ENCODE measurements around the gene UMODL1.

The UMODL1 gene

DNA sequence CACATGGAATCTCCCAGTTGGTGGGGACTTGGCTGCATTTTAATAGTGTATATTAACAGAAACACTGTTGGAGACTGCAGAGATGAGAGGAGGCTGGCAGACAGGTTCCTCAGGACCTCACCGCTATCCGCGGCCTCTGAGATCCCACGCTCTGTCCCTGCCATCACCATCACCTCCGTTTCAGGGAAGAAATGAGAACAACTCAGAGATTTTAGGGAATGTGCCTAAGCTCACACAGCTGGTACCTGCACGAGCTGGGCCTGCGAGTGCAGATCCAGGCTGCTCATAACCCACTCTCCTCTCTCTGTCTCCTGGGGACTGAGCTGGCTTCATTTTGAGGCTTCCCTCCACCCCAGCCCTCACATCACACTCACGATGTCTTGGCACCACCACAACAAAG lies 62.0 kb downstream of the UMODL1 start:
- no peak for DNase-seq (ENCODE audit: low read depth, low spot score)
- ChIA-PET POLR2A (no interaction called here), CTCF (interaction anchor here (2.5 kb wide), 1 partner anchor 15 kb away, joined by 9 read pairs; no protein-coding TSS in a partner anchor)
- TF ChIP-seq, protein P1, sequence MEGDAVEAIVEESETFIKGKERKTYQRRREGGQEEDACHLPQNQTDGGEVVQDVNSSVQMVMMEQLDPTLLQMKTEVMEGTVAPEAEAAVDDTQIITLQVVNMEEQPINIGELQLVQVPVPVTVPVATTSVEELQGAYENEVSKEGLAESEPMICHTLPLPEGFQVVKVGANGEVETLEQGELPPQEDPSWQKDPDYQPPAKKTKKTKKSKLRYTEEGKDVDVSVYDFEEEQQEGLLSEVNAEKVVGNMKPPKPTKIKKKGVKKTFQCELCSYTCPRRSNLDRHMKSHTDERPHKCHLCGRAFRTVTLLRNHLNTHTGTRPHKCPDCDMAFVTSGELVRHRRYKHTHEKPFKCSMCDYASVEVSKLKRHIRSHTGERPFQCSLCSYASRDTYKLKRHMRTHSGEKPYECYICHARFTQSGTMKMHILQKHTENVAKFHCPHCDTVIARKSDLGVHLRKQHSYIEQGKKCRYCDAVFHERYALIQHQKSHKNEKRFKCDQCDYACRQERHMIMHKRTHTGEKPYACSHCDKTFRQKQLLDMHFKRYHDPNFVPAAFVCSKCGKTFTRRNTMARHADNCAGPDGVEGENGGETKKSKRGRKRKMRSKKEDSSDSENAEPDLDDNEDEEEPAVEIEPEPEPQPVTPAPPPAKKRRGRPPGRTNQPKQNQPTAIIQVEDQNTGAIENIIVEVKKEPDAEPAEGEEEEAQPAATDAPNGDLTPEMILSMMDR (IDR thresholded peaks at IDR 0.05; ENCODE audit: insufficient read depth, low read length, missing control alignments) = no peak
- no peak overlapping the region for H3K4me3 ChIP-seq (ENCODE audit: low read depth, low read length)

GRCh38 chr21:42135386-42136052 lies 64.4 kb downstream of the UMODL1 start:
- TF ChIP-seq, protein P1 (IDR thresholded peaks at IDR 0.05; ENCODE audit: insufficient read depth, low read length, missing control alignments) = no peak
- H3K4me3 ChIP-seq (ENCODE audit: low read depth, low read length) = no peak overlapping the region
- no peak for DNase-seq (ENCODE audit: low read depth, low spot score)
- CTCF ChIA-PET = interaction anchor here (2.5 to 2.6 kb wide), 2 partner anchors 10 to 18 kb away, joined by 9 to 17 read pairs; no protein-coding TSS in a partner anchor
- POLR2A ChIA-PET = no interaction called here

- POLR2A ChIA-PET = no interaction called here
- CTCF ChIA-PET = no interaction called here
- no peak for DNase-seq (ENCODE audit: low read depth, low spot score)
- H3K4me3 ChIP-seq (ENCODE audit: low read depth, low read length) = no peak overlapping the region
- TF ChIP-seq, protein P1 (IDR thresholded peaks at IDR 0.05; ENCODE audit: insufficient read depth, low read length, missing control alignments) = no peak
Measured at GRCh38 chr21:42137191-42137904, 66.2 kb downstream of the UMODL1 start.

GRCh38 chr21:42140196-42140934 lies 69.2 kb downstream of the UMODL1 start:
- TF ChIP-seq, protein P1 (IDR thresholded peaks at IDR 0.05; ENCODE audit: insufficient read depth, low read length, missing control alignments) = no peak
- ChIA-PET CTCF (interaction anchor here (1.3 kb wide), 1 partner anchor 12 kb away, joined by 3 read pairs; no protein-coding TSS in a partner anchor), POLR2A (no interaction called here)
- no peak for DNase-seq (ENCODE audit: low read depth, low spot score)
- H3K4me3 ChIP-seq (ENCODE audit: low read depth, low read length) = no peak overlapping the region

DNA sequence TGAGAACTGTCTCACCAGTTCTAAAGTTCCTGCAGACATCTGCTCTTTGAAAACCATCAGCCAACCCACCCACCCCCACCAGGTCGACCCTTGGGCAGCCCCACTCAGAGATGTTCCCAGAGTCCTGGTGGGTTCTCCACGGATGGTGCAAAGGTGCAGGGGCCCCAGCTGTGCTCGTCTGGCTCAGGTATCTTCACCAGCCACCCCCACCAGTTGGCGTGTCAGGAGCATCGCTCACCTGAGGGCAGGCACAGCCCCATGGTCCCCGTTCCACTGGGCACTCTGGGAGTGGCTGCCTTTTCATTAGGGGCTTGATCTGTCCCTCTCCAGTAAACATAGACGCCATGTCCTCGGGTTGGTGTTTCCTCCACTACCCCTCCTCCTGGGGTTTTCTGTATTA lies 70.5 kb downstream of the UMODL1 start:
- ChIA-PET CTCF (interaction anchor here (0.8 to 7.0 kb wide), 3 partner anchors 9 to 120 kb away, joined by 3 to 96 read pairs (median 4); no protein-coding TSS in a partner anchor), POLR2A (no interaction called here)
- TF ChIP-seq, protein P1 (IDR thresholded peaks at IDR 0.05; ENCODE audit: insufficient read depth, low read length, missing control alignments) = no peak
- DNase-seq (ENCODE audit: low read depth, low spot score) = no peak
- no peak overlapping the region for H3K4me3 ChIP-seq (ENCODE audit: low read depth, low read length)

DNA sequence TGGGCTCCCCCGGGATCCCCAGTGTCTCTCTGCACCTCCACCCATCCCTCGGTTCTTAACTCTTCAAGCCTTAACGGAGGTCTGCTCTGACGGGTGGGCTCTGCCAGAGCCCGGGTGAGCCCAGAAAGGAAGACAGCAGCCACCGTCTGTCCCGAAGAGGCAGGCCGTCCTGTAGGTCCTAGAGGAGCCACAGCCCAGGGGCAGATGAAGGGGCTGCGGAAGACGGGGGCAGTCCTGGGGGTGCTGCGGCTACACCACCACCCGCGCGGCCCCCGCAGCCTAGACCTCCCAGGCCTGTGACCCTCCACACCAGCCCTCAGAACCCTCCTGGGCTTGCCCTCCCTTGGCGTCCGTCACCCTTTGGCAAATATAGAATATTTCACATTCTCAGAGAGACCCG lies 71.0 kb downstream of the UMODL1 start:
- ChIA-PET POLR2A (no interaction called here), CTCF (interaction anchor here (1.5 to 7.0 kb wide), 3 partner anchors 10 to 120 kb away, joined by 4 to 96 read pairs (median 5); no protein-coding TSS in a partner anchor)
- no peak overlapping the region for H3K4me3 ChIP-seq (ENCODE audit: low read depth, low read length)
- DNase-seq (ENCODE audit: low read depth, low spot score) = no peak
- TF ChIP-seq, protein P1 (IDR thresholded peaks at IDR 0.05; ENCODE audit: insufficient read depth, low read length, missing control alignments) = no peak

Data from AG04449 (cell line).